Measurements from ENCODE around the gene HRCT1.

HRCT1 gene

DNA sequence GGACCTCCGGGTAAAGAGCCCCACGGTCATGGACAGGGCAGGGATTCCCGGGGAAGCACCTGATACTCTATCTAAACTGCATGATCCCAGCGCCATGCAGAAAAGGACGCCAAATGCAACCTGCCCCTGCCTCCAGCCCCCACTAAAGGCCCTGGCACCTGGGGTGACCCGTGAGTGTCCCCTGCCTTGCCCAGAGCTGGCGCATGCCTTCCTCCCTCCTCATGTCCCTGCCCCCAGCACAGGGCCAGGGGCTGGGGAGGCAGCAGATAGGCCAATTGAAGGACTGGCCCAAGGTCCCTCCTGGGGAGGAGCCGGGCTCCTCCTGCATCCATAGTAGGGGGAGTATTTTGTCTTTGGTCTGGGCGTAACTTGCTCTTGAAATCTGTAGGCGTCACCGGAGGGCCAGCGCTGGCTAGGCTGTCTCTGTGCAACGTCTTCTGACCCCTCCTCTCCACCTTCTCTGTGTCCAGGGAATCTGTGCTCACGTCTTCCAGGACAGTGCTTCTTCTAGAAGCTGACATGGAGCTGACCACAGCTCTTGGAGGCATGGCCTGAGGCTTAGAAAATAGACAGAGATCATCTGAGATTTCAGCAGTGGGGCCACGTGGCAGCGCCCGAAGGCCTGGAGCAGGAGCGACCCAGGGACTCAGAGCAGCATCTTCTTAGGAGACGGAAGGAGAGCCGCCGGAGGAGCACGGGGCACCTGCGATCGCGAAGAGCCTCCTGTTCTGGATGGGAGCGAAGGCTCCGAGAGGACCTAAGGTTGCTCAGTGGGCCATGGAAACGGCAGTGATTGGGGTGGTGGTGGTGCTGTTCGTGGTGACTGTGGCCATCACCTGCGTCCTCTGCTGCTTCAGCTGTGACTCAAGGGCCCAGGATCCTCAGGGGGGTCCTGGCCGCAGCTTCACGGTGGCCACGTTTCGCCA is 3.9 kb downstream of the HRCT1 start:
- no peak for TF ChIP-seq POLR2AphosphoS5 (IDR thresholded peaks at IDR 0.05; ENCODE audit: low read depth, low read length)
- TF ChIP-seq FOXP2 (optimal IDR thresholded peaks at IDR 0.05; ENCODE audit: borderline replicate concordance, extremely low read depth, extremely low read length, insufficient read depth), result no peak
- TF ChIP-seq TAF1 (IDR thresholded peaks at IDR 0.05; ENCODE audit: borderline replicate concordance, insufficient read depth, low read length), result no peak
- TF ChIP-seq SIN3A (IDR thresholded peaks at IDR 0.05; ENCODE audit: borderline replicate concordance, insufficient read depth, low read length), result no peak
- TF ChIP-seq, protein P1, sequence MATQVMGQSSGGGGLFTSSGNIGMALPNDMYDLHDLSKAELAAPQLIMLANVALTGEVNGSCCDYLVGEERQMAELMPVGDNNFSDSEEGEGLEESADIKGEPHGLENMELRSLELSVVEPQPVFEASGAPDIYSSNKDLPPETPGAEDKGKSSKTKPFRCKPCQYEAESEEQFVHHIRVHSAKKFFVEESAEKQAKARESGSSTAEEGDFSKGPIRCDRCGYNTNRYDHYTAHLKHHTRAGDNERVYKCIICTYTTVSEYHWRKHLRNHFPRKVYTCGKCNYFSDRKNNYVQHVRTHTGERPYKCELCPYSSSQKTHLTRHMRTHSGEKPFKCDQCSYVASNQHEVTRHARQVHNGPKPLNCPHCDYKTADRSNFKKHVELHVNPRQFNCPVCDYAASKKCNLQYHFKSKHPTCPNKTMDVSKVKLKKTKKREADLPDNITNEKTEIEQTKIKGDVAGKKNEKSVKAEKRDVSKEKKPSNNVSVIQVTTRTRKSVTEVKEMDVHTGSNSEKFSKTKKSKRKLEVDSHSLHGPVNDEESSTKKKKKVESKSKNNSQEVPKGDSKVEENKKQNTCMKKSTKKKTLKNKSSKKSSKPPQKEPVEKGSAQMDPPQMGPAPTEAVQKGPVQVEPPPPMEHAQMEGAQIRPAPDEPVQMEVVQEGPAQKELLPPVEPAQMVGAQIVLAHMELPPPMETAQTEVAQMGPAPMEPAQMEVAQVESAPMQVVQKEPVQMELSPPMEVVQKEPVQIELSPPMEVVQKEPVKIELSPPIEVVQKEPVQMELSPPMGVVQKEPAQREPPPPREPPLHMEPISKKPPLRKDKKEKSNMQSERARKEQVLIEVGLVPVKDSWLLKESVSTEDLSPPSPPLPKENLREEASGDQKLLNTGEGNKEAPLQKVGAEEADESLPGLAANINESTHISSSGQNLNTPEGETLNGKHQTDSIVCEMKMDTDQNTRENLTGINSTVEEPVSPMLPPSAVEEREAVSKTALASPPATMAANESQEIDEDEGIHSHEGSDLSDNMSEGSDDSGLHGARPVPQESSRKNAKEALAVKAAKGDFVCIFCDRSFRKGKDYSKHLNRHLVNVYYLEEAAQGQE (IDR thresholded peaks at IDR 0.05; ENCODE audit: insufficient read depth in 1 of 2, low read depth in 2 of 2, low read length in 2 of 2), result no peak

DNA sequence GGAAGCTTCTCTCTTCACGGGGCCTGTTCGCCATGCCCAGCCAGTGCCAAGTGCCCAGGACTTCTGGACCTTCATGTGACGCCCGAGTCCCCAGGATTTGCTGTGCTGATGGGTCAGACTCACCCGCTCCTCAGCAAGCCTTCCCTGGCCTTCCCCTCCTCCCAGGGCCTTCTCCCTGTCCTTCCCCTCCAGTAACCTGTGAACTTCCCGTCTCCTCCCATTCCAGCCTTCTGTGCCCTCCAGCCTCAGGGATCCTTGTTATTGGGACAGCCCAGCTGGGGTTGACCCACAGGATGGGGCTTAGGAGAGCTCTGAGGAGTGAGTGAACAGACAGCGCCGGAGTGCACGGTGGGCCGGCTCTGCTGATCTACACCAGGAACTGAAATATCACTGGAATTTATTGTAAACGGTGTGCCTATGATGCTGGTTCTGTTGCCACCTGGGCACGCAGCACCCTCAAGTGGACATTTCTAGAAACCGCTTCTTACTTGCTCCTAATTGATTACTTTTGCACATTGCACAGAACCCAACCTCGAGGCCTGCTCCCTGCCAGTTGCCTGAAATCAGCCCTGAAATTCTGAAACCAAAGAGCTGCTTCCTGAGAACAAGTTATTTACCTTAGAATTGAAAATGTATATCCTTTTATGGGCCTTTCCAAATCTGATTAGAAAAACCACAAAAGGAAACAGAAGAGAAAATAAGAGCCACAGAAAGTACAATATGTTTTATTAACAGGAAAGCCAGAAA is 4.8 kb downstream of the HRCT1 start:
- TF ChIP-seq SIN3A (IDR thresholded peaks at IDR 0.05; ENCODE audit: borderline replicate concordance, insufficient read depth, low read length) (no peak), FOXP2 (optimal IDR thresholded peaks at IDR 0.05; ENCODE audit: borderline replicate concordance, extremely low read depth, extremely low read length, insufficient read depth) (no peak), TAF1 (IDR thresholded peaks at IDR 0.05; ENCODE audit: borderline replicate concordance, insufficient read depth, low read length) (no peak)
- TF ChIP-seq, protein P1 (IDR thresholded peaks at IDR 0.05; ENCODE audit: insufficient read depth in 1 of 2, low read depth in 2 of 2, low read length in 2 of 2), result no peak

DNA sequence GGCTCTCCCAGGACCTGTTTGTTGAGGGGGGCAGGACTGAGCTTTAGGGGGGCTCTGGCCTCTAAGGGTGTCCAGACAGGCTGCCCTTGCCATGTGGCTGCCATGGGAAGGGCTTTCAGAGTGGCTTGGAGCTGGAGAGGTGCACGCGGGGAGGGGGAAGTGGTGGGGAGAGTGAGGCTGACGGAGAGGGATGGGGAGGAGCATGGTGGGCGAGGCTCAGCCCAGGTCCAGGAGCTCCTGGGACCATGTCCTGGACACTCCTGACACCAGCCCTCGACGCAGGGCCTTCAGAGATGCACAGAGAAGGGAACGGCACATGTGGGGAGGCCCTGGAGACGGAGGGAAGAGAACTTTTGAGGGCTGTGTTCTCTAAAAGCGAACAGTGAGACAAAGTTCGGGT is 5.7 kb downstream of the HRCT1 start:
- TF ChIP-seq FOXP2 (optimal IDR thresholded peaks at IDR 0.05; ENCODE audit: borderline replicate concordance, extremely low read depth, extremely low read length, insufficient read depth) (no peak), SIN3A (IDR thresholded peaks at IDR 0.05; ENCODE audit: borderline replicate concordance, insufficient read depth, low read length) (no peak)

DNA sequence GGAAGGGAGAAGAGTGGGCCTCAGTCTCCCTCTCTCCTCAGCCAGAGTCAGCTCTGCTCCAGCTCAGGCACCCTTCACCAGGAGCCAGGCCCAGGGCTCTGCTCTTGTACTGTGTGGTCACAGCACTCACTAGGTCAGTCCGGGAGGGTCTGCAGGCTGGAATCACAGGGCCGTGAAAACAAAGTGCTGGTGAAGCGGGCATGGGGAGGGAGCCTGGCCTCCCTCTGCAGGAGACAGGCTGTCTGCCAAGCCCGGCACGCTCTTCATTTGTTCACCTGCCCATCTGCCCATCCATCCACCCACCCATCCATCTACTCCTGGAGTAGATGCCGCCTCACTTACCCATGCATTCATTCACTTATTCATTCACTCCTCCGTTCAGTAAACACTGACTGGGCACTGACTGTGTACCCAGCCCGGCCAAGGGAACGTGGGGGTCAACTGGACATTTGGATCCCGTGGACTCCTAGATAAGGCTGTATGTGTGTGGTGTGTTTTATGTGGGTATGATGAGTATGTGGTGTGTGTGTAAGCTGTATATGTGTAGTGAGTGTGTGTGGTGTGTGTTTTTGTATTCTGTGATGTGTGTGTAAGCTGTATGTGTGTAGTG is 6.9 kb downstream of the HRCT1 start:
- TF ChIP-seq POLR2AphosphoS5 (IDR thresholded peaks at IDR 0.05; ENCODE audit: low read depth, low read length), result no peak
- TF ChIP-seq TAF1 (IDR thresholded peaks at IDR 0.05; ENCODE audit: borderline replicate concordance, insufficient read depth, low read length), result no peak
- no peak for TF ChIP-seq FOXP2 (optimal IDR thresholded peaks at IDR 0.05; ENCODE audit: borderline replicate concordance, extremely low read depth, extremely low read length, insufficient read depth)
- TF ChIP-seq SIN3A (IDR thresholded peaks at IDR 0.05; ENCODE audit: borderline replicate concordance, insufficient read depth, low read length), result no peak
- TF ChIP-seq, protein P1 (IDR thresholded peaks at IDR 0.05; ENCODE audit: insufficient read depth in 1 of 2, low read depth in 2 of 2, low read length in 2 of 2), result no peak

DNA sequence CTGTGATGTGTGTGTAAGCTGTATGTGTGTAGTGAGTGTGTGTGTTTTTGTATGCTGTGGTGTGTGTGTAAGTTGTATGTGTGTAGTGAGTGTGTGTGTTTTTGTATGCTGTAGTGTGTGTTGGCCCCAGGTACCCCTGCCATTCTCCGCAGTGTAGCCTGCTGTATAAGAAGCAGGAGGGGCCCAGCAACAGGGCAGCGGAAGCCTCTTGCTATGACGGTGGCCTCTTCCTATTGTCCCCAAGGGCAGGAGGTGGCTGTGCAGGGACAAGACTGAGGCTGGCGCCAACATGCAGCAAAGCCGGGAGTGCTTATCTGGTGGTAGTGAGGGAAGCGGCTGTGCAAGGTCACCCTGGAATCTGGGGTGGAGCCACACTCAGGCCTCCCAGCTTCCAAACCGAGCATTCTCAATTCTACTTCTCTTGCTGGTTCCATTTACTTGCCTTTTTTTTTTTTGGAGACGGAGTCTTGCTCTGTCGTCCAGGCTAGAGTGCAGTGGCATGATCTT is 8.4 kb downstream of the HRCT1 start:
- no peak for TF ChIP-seq FOXP2 (optimal IDR thresholded peaks at IDR 0.05; ENCODE audit: borderline replicate concordance, extremely low read depth, extremely low read length, insufficient read depth)
